H9 (cell line): ENCODE measurements around the gene TCEAL3. TPM values are rescaled to one million over a fixed set of nuclear protein-coding genes. Genes with fewer than 3 reads are reported as not detected.
"Not testable (repeated sequence)": the region's sequence is repeated elsewhere in the genome, so short reads cannot be mapped to it uniquely, and the experiment has no call there.

Source experiments
- DNase-seq: peaks from one replicate; pipeline ENCODE4 v3.0.0-alpha.2; 2017
- H2AFZ ChIP-seq: one replicate; pipeline ENCODE4 v1.6.1; 2013; ENCODE audit warnings: mild to moderate bottlenecking, low read length, control low read depth, moderate library complexity
- H2AK5ac ChIP-seq: 2 replicates; pipeline ENCODE4 v1.6.1; 2013; ENCODE audit warnings: low read length, control low read depth, mixed read lengths; ENCODE audit not compliant: insufficient read length
- H2BK120ac ChIP-seq: one replicate; pipeline ENCODE4 v1.6.1; 2013; ENCODE audit warnings: low read depth, mild to moderate bottlenecking, low read length, control low read depth, inconsistent platforms; ENCODE audit not compliant: poor library complexity, severe bottlenecking
- H2BK12ac ChIP-seq: 2 replicates; pipeline ENCODE4 v1.6.1; 2013; ENCODE audit warnings: low read length, control low read depth, mixed read lengths, low read depth; ENCODE audit not compliant: insufficient read length
- H2BK15ac ChIP-seq: 2 replicates; pipeline ENCODE4 v1.6.1; 2013; ENCODE audit warnings: low read depth, low read length, control low read depth
- H2BK20ac ChIP-seq: one replicate; pipeline ENCODE4 v1.6.1; 2013; ENCODE audit warnings: low read depth, mild to moderate bottlenecking, low read length, control low read depth, inconsistent platforms; ENCODE audit not compliant: poor library complexity, severe bottlenecking
- H2BK5ac ChIP-seq: 2 replicates; pipeline ENCODE4 v1.6.1; 2013; ENCODE audit warnings: low read length, control low read depth, mixed read lengths; ENCODE audit not compliant: insufficient read length
- H3K14ac ChIP-seq: 2 replicates; pipeline ENCODE4 v1.6.1; 2013; ENCODE audit warnings: low read length, control low read depth; ENCODE audit not compliant: insufficient read depth
- H3K18ac ChIP-seq: 2 replicates; pipeline ENCODE4 v1.6.1; 2013; ENCODE audit warnings: low read depth, mild to moderate bottlenecking, mixed read lengths, low read length, control low read depth; ENCODE audit not compliant: insufficient read length
- H3K23ac ChIP-seq: 2 replicates; pipeline ENCODE4 v1.6.1; 2013; ENCODE audit warnings: low read length, control low read depth, mixed read lengths, low read depth; ENCODE audit not compliant: insufficient read length
- H3K23me2 ChIP-seq: 2 replicates; pipeline ENCODE4 v1.6.1; 2013; ENCODE audit warnings: low read depth, mild to moderate bottlenecking, mixed read lengths, low read length, control low read depth; ENCODE audit not compliant: insufficient read length, poor library complexity, severe bottlenecking
- H3K27ac ChIP-seq: 2 replicates; pipeline ENCODE4 v1.5.1; 2013; ENCODE audit warnings: low read length, control low read depth, mixed read lengths, low read depth; ENCODE audit not compliant: insufficient read length
- H3K27me3 ChIP-seq: 2 replicates; pipeline ENCODE4 v1.6.1; 2013; ENCODE audit warnings: low read length, control low read depth, inconsistent platforms; ENCODE audit not compliant: insufficient read depth
- H3K4ac ChIP-seq: 2 replicates; pipeline ENCODE4 v1.6.1; 2013; ENCODE audit warnings: low read depth, mild to moderate bottlenecking, control low read depth, inconsistent platforms, low read length, moderate library complexity
- H3K4me1 ChIP-seq: 2 replicates; pipeline ENCODE4 v1.6.1; 2013; ENCODE audit warnings: low read length, control low read depth, inconsistent platforms; ENCODE audit not compliant: insufficient read depth
- H3K4me2 ChIP-seq: 2 replicates; pipeline ENCODE4 v1.6.1; 2013; ENCODE audit warnings: low read length, control low read depth, mixed read lengths; ENCODE audit not compliant: insufficient read length, insufficient read depth
- H3K56ac ChIP-seq: 2 replicates; pipeline ENCODE4 v1.6.1; 2013; ENCODE audit warnings: low read depth, mild to moderate bottlenecking, mixed read lengths, low read length, control low read depth; ENCODE audit not compliant: insufficient read length
- H3K79me1 ChIP-seq: 2 replicates; pipeline ENCODE4 v1.6.1; 2013; ENCODE audit warnings: low read depth, mild to moderate bottlenecking, moderate library complexity, low read length, control low read depth, inconsistent platforms; ENCODE audit not compliant: insufficient read depth, poor library complexity, severe bottlenecking
- H3K79me2 ChIP-seq: 2 replicates; pipeline ENCODE4 v1.6.1; 2013; ENCODE audit warnings: low read length, control low read depth, inconsistent platforms; ENCODE audit not compliant: insufficient read depth
- H3K9ac ChIP-seq: 2 replicates; pipeline ENCODE4 v1.6.1; 2013; ENCODE audit warnings: low read length, control low read depth, mixed read lengths; ENCODE audit not compliant: insufficient read length; ENCODE audit errors: extremely low read depth
- H3K9me3 ChIP-seq: one replicate; pipeline ENCODE4 v1.6.1; 2013; ENCODE audit warnings: low read depth, low read length, inconsistent platforms; ENCODE audit not compliant: control insufficient read depth
- H3T11ph ChIP-seq: one replicate; pipeline ENCODE4 v1.6.1; 2013; ENCODE audit warnings: mild to moderate bottlenecking, low read length, control low read depth, inconsistent platforms
- H4K20me1 ChIP-seq: one replicate; pipeline ENCODE4 v1.6.1; 2013; ENCODE audit not compliant: control insufficient read depth, insufficient read length, insufficient read depth
- H4K5ac ChIP-seq: 2 replicates; pipeline ENCODE4 v1.6.1; 2013; ENCODE audit warnings: low read depth, mild to moderate bottlenecking, mixed read lengths, low read length, control low read depth; ENCODE audit not compliant: insufficient read length
- H4K8ac ChIP-seq: replicated peaks from 2 replicates; pipeline ENCODE4 v1.6.1; 2013; ENCODE audit warnings: low read length, control low read depth, mixed read lengths, low read depth; ENCODE audit not compliant: insufficient read length
- H4K91ac ChIP-seq: 2 replicates; pipeline ENCODE4 v1.6.1; 2013; ENCODE audit warnings: low read depth, mild to moderate bottlenecking, moderate library complexity, mixed read lengths, low read length, control low read depth; ENCODE audit not compliant: insufficient read length
- H3K27ac Mint-ChIP-seq, 3 experiments: 2 replicates in 2 of 3; 3 replicates in 1 of 3; pipeline ENCODE4 v1.8.0; 2020 to 2021; ENCODE audit warnings: mixed read lengths in 3 of 3, mild to moderate bottlenecking in 1 of 3, moderate library complexity in 1 of 3
- H3K27me3 Mint-ChIP-seq: 2 replicates; pipeline ENCODE4 v1.8.0; 2021; ENCODE audit warnings: low read depth, mild to moderate bottlenecking, moderate library complexity, mixed read lengths
- H3K36me3 Mint-ChIP-seq, 3 experiments: 2 replicates in 2 of 3; 3 replicates in 1 of 3; pipeline ENCODE4 v1.8.0; 2020 to 2021; ENCODE audit warnings: low read depth in 3 of 3, mixed read lengths in 3 of 3; ENCODE audit not compliant: insufficient read depth in 1 of 3
- H3K4me1 Mint-ChIP-seq, 2 experiments: 2 replicates each; pipeline ENCODE4 v1.8.0; 2020; ENCODE audit warnings: mixed read lengths in 2 of 2
- H3K4me3 Mint-ChIP-seq, 2 experiments: 2 replicates in 1 of 2; 3 replicates in 1 of 2; pipeline ENCODE4 v1.8.0; 2020 to 2021; ENCODE audit warnings: mild to moderate bottlenecking in 2 of 2, mixed read lengths in 2 of 2, moderate library complexity in 1 of 2
- H3K9me3 Mint-ChIP-seq, 2 experiments: 2 replicates in 1 of 2; 3 replicates in 1 of 2; pipeline ENCODE4 v1.8.0; 2020; ENCODE audit warnings: mild to moderate bottlenecking in 2 of 2, mixed read lengths in 2 of 2, moderate library complexity in 1 of 2
- WGBS: extraction: QIAGEN DNeasy Blood & Tissue Kit; methylation state at CpG from one replicate; pipeline ENCODE4 v1.1.7; 2013; ENCODE audit warnings: missing lambda C conversion rate, low lambda C conversion rate, mixed read lengths; ENCODE audit not compliant: insufficient read length; ENCODE audit errors: extremely low coverage; 5-methylcytosine and 5-hydroxymethylcytosine counted together
- total RNA-seq: library from RNA; stranded (reverse); gene quantifications from 2 replicates; pipeline ENCODE4 v1.2.1, GENCODE V29; 2021
- TF ChIP-seq, protein P1 (sequence below): fragments of 200-600 bp; sonication (generic); conservative IDR thresholded peaks from 3 replicates; pipeline ENCODE4 v1.8.0; 2021; ENCODE audit warnings: antibody characterized with exemption, mild to moderate bottlenecking

Gene TCEAL3
- total RNA-seq, 1 experiment from 2014 or later, result 11.1 TPM

DNA sequence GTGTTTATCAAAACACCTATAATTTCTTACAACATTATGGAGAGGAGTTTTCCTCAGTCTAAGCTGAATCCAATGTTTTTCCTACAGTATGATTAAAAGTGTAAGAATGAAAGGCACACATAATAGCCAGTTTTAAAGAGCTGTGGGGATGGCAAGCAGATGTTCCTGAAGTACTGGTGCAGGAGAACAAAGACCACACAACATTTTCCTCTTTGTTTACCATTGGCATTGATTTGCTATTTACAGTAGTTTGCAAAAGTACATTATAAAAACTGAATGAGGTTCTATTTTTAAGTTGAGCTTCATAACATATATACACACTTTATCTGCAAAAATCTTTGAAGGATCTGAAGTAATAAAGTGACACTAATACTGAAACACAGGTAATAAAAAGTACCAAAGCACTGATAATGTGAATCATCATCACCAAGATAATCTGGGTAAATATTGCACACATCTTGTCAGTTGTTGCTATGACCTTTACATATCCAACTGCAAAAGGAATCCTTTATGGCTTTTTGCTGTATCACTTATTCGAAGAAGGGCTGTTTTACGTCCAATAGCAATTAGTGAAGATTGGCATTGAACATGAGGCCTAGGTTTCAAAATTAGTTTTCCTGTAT, 43.5 kb downstream of the TCEAL3 start:
- Histone ChIP-seq H3K9ac (no peak overlapping the region), H3K4me1 (no peaks in the 10 kb centered on the region)
- no CpG with 5 or more reads among the region's 2 CpGs for WGBS

DNA sequence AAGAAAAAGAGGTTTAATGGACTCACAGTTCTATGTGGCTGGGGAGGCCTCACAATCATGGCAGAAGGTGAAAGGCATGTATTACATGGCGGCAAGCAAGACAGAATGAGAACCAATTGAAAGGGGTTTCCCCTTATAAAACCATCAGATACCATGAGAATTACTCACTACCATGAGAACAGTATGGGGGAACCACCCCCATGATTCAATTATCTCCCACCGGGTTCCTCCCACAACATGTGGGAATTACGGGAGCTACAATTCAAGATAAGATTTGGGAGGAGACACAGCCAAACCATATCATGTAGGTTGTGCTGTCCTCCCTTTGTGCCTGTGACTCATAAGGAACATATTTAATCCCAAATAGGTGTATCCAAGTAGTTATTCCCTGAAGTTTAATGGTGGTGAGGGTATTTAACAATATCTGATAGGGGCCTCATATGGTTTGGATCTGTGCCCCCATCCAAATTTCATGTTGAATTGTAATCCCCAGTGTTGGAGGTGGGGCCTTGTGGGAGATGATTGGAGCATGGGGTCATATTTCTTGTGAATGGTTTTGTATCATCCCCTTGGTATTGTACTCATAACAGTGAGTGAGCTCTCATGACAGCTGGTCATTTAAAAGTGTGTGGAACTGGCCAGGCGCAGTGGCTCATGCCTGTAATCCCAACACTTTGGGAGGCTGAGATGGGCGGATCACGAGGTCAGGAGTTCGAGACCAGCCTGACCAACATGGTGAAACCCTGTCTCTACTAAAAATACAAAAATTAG, 47.7 kb downstream of the TCEAL3 start:
- H3K23me2 ChIP-seq, H3K79me1 ChIP-seq, H4K5ac ChIP-seq, H4K8ac ChIP-seq, H2BK15ac ChIP-seq, H3K4me3 Mint-ChIP-seq, H3K27ac Mint-ChIP-seq, H4K20me1 ChIP-seq, H3K9me3 ChIP-seq, H3K23ac ChIP-seq, H3K18ac ChIP-seq, H2BK5ac ChIP-seq, H2AFZ ChIP-seq, H3K4me1 ChIP-seq, H3K4ac ChIP-seq, H3K4me1 Mint-ChIP-seq, H4K91ac ChIP-seq, H2BK12ac ChIP-seq, H3T11ph ChIP-seq, H3K36me3 Mint-ChIP-seq, H3K56ac ChIP-seq, H3K27ac ChIP-seq, H3K27me3 Mint-ChIP-seq, H2BK120ac ChIP-seq, H2AK5ac ChIP-seq, H3K27me3 ChIP-seq, DNase-seq, H3K79me2 ChIP-seq, H3K4me2 ChIP-seq, H2BK20ac ChIP-seq, H3K14ac ChIP-seq, H3K9ac ChIP-seq: not testable (repeated sequence)
- no CpG with 5 or more reads among the region's 7 CpGs for WGBS
- H3K9me3 Mint-ChIP-seq, result peaks cover 2 to 36% of the 10 kb centered on the region in 2 experiments; a peak in 3 of 5 replicates

More for the DNA sequence above, 43.5 kb downstream of the TCEAL3 start:
- H3K9me3 Mint-ChIP-seq, result peaks cover 7 to 45% of the 10 kb centered on the region in 2 experiments; a peak in 4 of 5 replicates
- Histone ChIP-seq H3K9me3 (no peaks in the 10 kb centered on the region), H3K23ac (no peak overlapping the region), H4K20me1 (no peaks in the 10 kb centered on the region), H2BK15ac (no peak overlapping the region), H4K5ac (no peak overlapping the region), H3K27ac (no peak overlapping the region), H3K23me2 (no peaks in the 10 kb centered on the region), H3K14ac (no peak overlapping the region), H3K4ac (no peak overlapping the region), H4K91ac (no peak overlapping the region), H3K27me3 (no peaks in the 10 kb centered on the region), H4K8ac (no peak overlapping the region), H3K4me2 (no peak overlapping the region), H3K79me1 (no peaks in the 10 kb centered on the region), H3K18ac (no peak overlapping the region), H3K79me2 (no peaks in the 10 kb centered on the region), H2AFZ (no peak overlapping the region), H2BK120ac (no peak overlapping the region), H2AK5ac (no peak overlapping the region), H3K56ac (no peak overlapping the region), H2BK12ac (no peak overlapping the region), H3T11ph (no peak overlapping the region), H2BK5ac (no peak overlapping the region), H2BK20ac (no peak overlapping the region)
- H3K27me3 Mint-ChIP-seq, result peaks cover 2% of the 10 kb centered on the region; the same call in 1 of the 2 replicates
- TF ChIP-seq, protein P1, sequence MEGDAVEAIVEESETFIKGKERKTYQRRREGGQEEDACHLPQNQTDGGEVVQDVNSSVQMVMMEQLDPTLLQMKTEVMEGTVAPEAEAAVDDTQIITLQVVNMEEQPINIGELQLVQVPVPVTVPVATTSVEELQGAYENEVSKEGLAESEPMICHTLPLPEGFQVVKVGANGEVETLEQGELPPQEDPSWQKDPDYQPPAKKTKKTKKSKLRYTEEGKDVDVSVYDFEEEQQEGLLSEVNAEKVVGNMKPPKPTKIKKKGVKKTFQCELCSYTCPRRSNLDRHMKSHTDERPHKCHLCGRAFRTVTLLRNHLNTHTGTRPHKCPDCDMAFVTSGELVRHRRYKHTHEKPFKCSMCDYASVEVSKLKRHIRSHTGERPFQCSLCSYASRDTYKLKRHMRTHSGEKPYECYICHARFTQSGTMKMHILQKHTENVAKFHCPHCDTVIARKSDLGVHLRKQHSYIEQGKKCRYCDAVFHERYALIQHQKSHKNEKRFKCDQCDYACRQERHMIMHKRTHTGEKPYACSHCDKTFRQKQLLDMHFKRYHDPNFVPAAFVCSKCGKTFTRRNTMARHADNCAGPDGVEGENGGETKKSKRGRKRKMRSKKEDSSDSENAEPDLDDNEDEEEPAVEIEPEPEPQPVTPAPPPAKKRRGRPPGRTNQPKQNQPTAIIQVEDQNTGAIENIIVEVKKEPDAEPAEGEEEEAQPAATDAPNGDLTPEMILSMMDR, result no peak
- DNase-seq, result no peak
- no peaks in the 10 kb centered on the region for H3K36me3 Mint-ChIP-seq
- no peak overlapping the region for H3K27ac Mint-ChIP-seq
- H3K4me3 Mint-ChIP-seq, result no peak overlapping the region
- no peaks in the 10 kb centered on the region for H3K4me1 Mint-ChIP-seq
